VCaP (cell line): Measurements from ENCODE around the gene OPRM1.

Experiments used
- H3K27ac ChIP-seq: fragments of 450-650 bp; 2 replicates; pipeline ENCODE4 v1.5.1; 2017
- CTCF ChIP-seq: fragments of 450-650 bp; conservative IDR thresholded peaks from 2 replicates; pipeline ENCODE4 v1.5.1; 2017; ENCODE audit warnings: mild to moderate bottlenecking, moderate library complexity

The OPRM1 gene

GRCh38 chr6:154226461-154226860, 187.4 kb downstream of the OPRM1 start:
- H3K27ac ChIP-seq: no peak overlapping the region
- TF ChIP-seq CTCF: no peak

GRCh38 chr6:154227862-154228520, 189.0 kb downstream of the OPRM1 start:
- no peak overlapping the region for H3K27ac ChIP-seq
- no peak for TF ChIP-seq CTCF

- TF ChIP-seq CTCF: no peak
- no peak overlapping the region for H3K27ac ChIP-seq
Observed at GRCh38 chr6:154228521-154228905, 189.5 kb downstream of the OPRM1 start.

- TF ChIP-seq CTCF: no peak
- no peak overlapping the region for H3K27ac ChIP-seq
Observed at GRCh38 chr6:154229786-154230185, 190.7 kb downstream of the OPRM1 start.

GRCh38 chr6:154230393-154230792, 191.4 kb downstream of the OPRM1 start:
- no peak for TF ChIP-seq CTCF
- no peak overlapping the region for H3K27ac ChIP-seq

DNA sequence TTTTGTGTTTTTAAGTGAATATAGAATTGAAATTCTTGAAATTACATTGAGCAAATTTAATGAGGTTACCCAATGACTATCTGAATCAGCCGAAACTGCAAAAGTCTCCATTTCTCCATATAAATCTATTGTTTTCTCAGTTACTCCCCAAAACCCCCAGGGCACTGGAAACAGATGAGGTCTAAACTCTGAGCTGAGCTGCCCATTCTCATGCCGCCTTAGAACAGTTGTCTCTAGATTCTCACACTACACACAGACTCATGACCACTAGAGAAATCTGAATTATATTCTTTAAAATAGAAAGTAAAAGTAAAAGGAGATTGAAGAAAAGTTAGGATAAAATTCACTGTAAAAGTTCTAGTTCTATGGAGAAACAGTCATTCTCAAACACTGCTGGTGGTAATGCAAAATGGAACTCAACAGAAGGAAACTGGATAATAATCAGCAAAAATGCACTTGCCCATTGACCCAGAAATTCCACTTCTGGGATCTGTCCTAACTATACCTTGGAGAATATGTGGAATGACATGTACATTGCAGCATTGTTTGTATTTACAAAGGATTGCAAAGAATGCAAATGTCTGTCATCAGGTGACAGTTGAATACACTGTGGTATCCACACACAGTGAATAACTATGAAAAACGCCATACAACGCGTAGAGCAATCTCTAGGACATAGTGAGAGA, 192.0 kb downstream of the OPRM1 start:
- H3K27ac ChIP-seq: no peak overlapping the region
- no peak for TF ChIP-seq CTCF

DNA sequence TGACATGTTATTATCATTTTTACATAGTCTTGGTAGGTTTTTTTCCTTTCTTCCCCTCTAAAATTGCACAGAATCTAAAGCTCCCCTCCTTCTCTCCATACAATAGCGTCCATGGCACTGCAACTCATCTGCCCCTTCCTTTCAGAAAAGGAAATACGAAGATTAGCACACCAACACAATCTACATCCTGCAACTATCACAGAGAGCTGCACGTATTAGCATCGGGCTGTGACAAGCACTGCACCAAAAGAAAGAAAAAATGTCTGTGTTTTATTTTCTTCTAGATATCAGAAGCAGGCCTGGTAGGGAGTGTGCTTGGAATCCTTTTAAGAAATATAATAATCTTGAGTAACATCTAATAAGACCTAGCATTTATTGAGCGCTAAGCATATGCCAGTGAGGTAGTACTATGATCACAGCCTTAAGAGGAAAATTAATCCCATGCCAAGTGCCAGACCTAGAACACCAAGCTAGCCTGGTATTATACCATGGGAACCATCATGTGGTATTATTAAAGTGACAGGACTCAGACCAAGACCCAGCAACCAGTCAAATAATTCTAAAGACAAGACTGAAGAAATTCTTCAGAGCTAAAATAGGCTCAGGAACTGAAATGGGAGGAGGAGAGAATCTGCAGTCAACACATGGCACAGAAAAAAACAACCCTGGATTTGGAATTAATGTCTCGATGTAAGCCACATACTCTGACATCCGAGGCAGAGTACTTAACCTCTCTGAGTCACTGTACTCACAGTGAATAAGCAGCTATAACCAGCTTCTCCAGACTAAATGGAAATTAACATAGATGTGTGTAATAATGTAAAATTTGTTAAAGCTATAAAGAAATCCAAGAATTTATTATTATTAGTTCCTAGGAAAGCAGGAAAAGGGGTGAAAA, 193.2 kb downstream of the OPRM1 start:
- H3K27ac ChIP-seq: no peak overlapping the region
- TF ChIP-seq CTCF: no peak
